GM19463 (cell line): Measurements from ENCODE around the gene RAB11FIP4.
A peak's percentile ranks its signal among the peaks of the same experiment; 100 is the strongest.

Experiments
- ATAC-seq: cut with Tn5 transposase; IDR thresholded peaks from one replicate; pipeline ENCODE4 v1.9.1; 2021; ENCODE audit warnings: mild to moderate bottlenecking, moderate library complexity; ENCODE audit not compliant: unreplicated experiment

The RAB11FIP4 gene

DNA sequence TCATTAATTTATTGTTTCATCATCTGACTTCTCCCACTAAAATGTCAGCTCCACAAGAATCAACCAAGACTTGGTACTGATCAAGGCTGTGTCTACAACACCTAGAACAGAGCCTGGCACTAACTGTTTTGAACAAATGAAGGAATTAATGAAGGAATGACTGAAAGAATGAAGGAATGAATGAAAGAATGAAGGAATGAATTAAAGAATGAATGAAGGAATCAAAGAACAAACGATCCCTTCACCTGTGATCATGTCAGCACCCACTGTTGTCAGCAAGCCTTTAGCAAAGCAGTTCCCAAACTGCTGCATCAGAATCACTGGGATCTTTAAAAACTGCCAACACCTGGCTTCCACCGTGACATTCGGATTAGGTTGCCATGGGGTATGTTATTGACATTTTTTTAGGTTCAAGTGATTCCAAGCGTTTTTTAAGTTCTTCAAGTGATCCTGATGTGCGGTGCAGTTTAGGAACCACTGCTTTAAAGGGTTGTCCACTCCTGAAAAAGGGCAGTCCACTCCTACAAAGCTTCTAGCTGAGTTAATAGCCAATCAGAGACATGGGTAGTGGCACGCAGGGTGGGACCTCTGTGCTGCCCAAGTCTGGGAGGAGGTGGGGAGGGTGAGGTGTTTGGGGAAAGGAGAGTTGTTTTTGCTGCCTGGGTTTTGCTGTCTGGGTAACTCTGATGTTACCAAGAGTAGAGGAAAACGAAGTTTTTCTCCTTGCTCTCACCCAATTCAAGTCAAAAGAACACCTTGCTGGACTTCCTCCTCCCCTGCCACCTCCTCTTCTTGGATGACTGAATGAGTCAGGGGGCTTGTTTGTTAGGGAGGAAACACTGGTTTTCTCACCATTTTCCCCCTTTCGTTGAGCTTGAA, 89.7 kb downstream of the RAB11FIP4 start:
- no peak for ATAC-seq

DNA sequence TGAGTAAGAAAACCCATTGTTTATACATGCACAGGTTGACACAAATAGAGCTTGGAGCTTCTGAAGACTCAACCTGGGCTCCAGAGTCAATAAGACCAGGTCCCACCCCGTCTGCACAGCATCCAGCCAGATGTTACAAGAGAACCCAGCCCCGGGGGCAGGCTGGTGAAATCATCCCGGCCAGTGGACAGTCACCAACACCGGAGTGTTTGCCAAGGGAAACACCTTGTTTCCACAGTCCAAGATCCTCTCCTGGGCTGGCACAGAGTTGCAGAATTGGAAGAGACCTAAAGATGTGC, 90.3 kb downstream of the RAB11FIP4 start:
- ATAC-seq, result no peak

DNA sequence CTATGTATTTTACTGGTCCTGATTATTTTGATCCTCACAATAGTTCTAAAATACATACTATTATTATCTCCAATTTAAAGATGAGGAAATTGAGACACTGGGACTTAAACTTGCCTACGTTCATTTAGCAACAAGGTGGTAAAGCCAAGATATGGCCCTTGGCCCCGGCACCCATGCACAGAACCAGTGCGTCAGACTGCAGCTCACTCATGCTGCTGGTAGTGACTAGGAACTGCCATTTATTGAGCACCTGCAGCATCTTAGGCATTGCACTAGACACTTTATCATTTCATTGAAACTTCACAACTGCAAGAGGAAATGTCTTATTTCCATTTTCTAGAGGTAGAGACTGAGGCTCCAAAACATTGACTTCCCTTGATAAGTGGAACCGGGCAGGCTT, 93.3 kb downstream of the RAB11FIP4 start:
- ATAC-seq, result no peak

DNA sequence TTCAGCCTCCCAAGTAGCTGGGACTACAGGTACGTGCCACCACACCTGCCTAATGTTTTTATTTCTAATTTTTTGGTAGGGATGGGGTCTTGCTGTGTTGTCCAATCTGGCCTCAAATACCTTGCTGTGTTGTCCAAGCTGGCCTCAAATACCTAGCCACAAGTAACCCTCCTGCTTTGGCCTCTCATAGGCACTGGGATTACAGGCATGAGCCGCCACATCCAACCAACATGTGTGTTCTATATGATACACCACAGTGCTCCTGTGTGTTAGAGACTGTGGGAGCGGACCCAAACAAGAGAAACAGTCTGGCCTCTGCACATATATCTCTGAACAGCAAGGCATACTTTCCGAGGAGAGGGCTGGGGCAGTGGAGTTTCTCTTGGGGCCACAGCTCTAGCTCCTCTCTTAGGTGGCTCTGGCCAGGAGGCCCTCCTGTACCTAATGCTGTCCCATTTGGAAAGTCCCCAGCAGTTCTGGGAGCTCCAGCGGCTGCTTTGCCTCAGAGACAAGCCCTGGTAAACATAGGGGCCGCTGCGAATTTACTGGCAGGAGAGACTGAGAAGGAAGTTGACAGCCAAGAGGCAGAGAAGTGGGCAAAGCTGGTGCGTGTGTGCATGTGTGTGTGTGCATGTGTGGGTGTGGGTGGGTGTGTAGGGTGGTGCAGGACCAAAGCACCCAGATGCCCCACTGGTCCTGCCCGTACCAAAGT, 95.0 kb downstream of the RAB11FIP4 start:
- no peak for ATAC-seq

DNA sequence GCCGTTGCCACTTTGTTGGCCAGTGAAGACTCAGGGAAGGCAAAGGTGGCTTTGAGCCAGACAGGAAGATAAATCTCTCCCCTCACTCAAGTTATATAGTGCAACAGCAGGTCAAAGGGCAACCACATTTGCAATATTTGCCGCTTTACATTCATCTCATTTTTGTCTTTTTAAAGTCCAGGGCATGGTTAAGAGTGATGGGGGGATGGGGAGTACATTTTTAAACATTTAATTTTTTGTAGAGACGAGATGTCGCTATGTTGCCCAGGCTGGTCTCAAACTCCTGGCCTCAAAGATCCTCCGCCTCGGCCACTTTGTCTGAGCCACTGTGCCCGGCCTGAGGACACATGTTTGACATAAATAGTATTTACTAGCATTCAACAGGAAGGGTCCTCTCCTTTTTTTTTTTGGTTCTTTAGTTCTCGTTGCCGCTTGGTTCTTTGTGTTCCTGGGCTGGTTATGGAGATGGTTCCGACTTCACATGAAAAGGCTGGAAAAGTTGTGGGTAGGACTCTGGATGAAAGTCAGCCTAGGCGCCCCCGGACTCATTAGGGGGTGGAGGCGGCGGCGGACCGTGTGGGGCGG, 95.7 kb downstream of the RAB11FIP4 start:
- ATAC-seq, result no peak

DNA sequence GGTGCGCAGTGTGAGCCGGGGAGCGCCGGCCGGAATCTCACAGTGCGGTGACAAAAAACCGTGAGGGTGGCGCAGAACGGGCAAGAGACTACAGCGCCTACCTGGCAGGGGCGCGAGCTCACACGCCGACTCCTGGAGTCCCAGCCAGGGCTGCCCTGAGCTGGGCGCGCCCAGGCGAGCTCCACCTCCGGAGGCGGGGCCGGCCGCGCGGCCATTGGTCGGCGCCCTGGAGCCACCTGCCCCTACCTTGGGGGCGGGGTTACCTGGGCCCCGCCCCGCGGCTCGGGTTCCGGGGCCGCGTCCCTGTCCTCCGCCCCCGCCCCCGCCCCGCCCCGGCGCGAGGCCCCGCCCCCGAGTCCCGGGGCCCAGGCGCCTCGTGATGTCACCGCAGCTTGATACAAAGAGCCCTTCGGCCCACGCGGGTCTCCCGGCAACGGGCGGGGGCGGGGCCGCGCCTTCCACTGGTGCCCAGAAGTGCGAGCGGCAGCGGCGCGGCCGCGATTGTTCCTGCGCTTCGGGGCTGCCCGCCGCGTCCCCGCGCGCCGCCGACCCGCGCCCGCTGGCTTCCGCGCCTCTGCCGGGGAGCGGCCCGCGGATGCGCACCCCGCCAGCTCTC, 96.3 kb downstream of the RAB11FIP4 start:
- peak; percentile 68 for ATAC-seq

DNA sequence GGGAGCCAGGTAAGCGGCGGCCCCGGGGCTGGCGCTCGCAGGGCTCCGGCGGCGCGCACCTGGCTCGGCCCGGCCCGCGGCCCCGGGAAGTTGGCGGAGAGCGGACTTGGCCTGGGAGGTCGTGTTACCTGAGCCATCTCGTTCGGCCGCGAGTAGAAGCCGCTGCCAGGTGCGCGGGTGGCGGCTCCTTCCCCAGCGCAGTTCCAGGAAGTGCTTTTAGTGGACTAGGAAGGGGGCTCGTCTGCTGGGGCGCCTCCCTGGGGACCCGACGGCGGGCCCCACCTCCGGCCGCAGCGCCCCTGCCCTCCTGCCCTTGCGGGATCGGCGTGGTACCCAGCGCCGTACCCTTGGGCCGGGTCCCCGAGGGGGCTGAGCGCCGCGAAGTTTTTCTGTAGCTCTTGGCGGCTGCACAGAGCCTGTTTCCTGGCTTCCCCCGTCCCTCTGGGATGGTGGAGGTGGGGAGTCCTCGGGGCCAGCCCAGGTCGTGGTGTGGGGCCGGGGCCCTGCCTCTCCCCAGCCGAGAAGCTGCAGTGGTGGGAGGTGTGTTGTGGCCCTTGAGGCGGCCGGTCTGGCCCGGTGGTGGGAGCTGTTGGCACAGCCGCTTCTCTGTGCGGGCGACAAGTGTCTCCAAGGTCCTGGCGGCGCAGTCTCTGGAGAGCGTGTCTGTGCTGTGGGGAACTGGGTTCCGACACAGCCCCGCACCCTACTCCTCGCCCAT, 96.9 kb downstream of the RAB11FIP4 start:
- ATAC-seq, result peak; percentile 9

DNA sequence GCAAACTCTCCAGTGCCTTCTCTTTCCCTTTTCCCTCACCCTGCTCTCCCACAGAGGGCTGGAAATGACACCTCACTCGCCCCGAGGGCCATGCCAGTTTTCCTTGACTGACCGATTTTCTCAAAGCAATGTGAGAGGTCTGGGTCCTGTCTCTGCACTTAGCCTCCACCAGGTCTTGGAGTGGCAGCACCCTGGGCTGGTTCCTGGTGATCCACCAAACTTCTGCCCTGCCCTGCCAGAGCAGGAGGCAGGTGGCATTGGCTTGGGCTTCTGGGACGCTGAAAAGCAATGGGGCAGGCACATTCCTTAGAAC, 97.5 kb downstream of the RAB11FIP4 start:
- no peak for ATAC-seq

DNA sequence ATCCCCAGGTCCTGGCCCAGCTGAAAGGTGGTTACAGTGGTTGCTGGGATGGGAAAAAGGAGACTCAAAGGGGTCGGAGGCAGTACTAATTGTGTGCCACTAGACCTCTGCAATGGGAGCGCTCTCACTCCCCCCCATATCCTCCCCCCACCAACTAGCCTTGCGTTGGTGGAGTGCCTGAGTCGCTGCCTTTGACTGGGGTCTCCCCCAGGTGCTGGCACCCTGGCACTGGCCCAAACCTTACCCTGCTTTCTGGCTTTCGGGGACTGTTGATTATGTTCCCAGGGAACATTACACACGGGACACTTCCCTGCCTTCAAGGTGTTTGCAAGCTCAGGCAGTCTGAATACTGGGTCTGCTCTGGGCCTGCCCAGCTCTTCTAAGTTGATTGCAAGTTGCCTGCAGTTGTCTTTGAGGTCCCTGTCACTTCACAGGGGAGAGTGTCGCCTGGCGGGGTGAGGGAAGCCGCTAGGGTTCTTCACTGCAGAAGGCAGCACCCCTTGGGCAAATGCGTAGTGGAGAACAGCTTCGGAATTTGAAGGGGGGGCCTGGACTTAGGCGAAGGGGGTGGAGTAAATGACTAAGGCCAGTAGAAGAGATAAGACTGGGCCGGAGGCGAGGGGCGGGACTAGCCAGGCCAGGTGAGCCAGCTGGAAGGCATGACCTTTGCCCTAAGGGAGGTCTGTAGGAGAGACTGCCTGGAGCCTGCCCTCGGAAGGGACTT, 98.0 kb downstream of the RAB11FIP4 start:
- no peak for ATAC-seq

DNA sequence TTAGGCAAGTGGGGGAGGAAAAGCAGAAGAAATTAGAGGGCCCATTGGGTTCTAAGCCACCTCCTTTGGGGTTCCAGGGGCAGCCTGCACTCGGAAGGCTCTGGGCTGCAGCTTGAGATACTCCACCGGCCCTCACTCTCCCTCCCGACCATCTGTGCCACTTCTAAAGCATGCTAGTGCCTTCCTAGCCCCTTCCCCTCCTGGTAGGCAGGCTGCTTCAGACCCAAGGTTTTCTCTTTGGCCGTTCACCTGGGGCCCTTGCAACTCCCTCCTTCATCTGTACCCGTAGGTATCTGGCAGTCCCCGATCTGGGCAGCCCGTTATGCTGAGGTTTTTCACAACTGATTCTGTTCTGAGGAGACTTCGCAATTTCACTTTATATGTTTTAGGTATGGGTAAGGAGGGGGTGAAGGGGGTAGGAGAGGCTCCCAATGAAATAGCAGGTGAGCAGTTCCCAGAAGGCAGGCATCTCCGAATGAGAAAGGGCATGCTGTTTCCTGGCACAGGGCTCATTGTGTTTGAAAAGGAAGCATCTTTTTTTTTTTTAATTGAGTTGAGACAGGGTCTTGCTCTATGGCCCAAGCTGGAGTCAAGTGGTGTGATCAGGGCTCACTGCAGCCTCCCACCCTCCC, 98.7 kb downstream of the RAB11FIP4 start:
- no peak for ATAC-seq

DNA sequence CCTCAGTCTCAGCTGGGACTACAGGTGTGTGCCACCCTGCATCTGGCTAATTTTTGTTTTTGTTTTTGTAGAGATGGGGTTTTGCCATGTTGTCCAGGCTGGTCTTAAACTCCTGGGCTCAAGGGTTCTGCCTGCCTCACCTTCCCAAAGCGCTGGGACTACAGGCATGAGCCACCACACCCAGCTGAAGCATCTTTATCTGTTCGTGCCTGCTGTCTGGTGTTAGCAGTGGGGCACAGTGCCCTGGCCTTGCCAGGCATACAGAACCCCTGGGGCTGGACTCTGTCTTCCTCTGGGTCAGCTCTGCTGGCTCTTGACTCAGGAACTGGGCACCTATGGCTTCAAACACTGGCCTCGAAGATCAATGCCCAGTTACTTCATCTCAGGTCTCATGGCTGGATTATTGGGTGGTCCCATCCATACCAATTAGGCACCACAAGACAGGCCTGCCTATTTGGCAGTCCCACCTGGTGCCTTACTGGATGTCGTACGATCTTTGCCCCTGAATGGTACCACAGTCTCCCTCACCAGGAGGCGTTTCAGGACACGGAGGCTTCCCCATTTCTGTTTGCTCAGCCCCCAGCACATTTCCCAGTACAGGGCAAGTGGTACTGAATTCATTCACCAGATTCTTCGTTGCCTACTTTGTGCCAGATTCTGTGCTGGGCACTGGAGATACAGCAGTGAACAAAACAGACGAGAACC, 99.3 kb downstream of the RAB11FIP4 start:
- ATAC-seq, result no peak

DNA sequence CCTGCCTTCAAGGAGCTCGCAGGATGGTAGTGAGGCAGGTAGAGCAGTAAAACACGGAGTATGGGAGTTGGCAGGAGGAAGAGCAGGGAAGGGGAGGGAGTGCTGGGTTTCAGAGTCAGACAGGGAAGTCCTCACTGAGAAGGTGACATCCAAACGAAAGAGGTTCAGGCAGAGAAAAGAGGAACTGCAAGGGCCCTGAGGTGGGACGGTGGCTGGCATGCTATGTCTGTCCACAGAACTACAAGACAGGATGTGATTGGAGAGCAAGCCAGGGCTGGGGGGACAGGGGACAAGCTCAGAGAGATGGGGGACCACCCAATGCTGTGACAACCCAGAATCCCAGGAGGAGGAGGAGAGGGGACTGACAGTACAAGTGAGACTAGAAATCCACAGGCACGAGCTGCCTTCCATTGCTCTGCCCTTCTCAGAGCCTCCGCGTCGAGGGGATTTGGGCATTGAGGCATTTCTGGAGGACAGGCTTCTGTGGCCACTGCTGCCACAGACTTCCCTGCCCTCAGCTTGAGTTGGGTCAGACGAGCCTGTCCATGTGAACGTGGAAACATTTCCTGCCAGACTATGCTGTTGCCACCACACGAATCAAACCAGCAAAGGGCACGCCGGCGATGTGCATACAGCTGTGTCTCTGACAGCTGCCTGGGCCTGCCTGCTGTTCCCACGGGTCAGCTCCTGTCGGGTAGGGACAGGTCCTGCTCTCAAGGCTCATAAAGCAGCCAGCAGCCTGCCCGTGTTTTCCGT, 100.1 kb downstream of the RAB11FIP4 start:
- ATAC-seq, result peak; percentile 28

DNA sequence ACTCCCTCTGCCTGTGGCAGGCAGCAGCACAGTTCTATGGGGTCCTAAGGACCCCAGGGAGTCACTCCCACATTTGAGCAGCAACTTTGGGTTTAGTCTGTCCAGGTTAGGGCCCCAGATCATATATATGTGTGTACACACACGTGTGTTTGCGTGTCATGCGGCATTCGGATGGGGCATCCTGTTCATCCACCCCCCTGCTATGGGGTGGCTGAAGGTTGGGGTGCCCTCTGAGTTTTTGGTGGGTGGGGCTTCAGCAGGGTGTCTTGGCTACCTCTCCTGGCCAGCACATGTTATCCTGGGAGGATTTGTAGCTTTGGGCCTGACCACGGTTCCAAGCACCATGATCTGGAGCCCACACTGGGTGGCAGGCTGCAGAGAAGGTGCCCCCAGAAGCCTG, 100.7 kb downstream of the RAB11FIP4 start:
- no peak for ATAC-seq

DNA sequence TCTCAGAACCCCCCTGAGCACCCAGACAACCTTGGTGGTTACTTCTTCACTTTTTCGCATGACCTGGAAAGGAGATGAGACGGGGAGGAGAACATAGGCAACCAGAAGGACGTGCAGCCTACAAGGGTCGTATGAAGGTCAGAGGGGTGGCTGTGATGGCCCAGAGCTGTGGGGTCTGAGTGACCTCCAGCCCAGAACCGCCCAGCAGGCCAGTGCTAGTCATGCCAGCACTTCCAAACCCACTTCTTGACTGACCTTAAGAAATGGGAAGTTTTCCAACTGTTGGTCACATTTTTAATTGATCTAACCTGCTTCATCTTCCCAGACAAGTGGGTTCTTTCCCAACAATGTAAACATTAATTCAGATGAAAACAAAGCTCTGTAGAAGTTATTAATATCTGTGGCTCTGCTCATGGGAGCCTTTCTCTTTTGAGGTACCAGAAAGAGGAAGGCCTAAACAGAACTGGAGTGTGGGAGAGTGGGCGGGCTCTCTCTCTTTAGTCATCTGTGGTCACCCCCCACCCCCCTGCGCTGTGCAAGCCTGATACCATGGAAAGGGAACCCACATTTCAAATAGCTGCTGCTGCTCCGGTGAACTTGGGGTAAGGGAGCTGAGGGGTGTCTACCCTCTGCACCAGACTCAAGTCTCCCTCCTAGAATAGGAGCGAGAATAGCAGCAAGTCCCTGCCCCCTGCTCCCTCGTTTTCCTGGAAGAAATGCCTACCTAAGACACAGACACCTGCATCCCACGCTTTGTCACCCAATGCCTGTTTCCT, 101.6 kb downstream of the RAB11FIP4 start:
- no peak for ATAC-seq

DNA sequence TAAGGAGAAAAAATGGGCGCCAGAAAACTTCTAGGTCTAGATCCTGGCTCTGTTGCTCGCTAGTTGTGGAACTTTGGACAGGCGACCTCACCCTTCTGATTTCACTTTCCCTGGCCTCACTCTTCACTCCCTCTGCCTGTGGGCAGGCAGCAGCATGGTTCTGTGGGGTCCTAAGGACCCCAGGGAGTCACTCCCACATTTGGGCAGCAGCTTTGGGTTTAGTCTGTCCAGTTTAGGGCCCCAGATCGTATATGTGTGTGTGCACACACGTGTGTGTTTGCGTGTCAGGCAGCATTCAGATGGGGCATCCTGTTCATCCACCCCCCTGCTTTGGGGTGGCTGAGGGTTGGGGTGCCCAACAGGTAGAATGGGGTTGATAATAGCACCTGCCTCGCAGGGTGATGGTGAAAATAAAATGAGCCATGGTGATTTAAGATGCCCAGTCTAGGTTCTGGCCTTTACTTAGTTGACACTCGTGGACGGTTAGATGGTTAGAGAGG, 102.2 kb downstream of the RAB11FIP4 start:
- no peak for ATAC-seq

DNA sequence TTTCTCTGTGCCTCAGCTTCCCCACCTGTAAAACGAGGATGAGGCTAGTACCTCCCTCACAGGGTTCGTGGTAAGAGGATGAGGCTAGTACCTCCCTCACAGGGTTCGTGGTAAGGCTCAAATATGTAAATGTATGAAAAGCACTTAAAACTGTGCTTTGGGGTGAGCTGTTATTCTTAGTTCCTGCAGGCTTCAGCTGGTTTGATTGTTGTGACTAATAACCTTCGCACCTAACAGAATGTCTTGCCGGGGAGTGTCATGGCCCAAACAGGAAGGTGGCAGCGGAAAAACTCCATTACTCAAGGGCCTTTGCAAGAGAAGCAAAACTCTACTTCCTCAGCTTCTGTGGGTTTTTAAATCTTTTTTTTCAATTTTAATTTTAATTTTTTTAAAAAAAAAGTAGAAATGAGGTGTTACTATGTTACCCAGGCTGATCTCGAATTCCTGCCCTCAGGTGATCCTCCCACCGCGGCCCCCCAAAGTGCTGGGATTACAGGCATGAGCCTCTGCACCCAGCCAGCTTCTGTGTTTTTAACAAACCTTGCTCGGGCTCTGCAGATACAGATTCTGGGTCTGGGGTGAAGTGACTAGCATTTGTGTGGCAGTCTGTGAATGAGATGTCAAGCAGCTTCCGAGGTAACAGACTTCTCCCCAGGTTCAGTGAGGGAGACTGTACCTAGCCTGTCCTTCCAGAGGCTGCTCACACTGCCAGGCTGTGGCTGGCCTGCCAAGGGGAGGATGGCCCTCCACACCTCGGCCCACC, 103.0 kb downstream of the RAB11FIP4 start:
- peak; percentile 40 for ATAC-seq
